HL-60 (cell line): ENCODE measurements around the gene JARID2.

Experiments used
- POLR2AphosphoS5 ChIP-seq: IDR thresholded peaks from 2 replicates; pipeline ENCODE4 v1.6.1; 2012; ENCODE audit warnings: low read depth
- TF ChIP-seq, protein P1 (sequence below): IDR thresholded peaks from one replicate; pipeline ENCODE4 v1.5.1; 2011; ENCODE audit warnings: low read length, control low read depth, inconsistent platforms; ENCODE audit not compliant: insufficient read depth
- TF ChIP-seq, protein P2 (sequence below): IDR thresholded peaks from 2 replicates; pipeline ENCODE4 v1.6.1; 2012; ENCODE audit warnings: low read depth; ENCODE audit not compliant: insufficient replicate concordance

DNA sequence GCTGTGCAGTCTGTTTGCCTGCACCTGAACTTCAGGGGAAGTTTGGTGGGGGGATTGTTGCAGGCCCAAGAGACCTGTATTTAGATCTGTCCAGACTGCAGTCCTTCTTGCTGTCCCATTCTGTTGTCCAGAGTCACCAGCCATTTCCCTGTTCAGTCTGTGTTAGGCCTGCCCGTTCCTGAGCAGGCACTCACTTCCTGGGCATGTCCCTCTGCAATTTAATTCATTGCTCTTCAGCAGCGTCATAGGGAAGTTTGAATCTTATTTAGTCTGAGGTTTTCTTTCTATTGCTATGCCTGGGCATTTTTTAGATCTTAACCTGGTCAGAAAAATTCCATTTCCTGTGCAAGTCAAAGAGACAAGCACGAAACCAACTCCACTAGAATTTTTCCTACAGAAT is 226.8 kb downstream of the JARID2 start:
- TF ChIP-seq, protein P1, sequence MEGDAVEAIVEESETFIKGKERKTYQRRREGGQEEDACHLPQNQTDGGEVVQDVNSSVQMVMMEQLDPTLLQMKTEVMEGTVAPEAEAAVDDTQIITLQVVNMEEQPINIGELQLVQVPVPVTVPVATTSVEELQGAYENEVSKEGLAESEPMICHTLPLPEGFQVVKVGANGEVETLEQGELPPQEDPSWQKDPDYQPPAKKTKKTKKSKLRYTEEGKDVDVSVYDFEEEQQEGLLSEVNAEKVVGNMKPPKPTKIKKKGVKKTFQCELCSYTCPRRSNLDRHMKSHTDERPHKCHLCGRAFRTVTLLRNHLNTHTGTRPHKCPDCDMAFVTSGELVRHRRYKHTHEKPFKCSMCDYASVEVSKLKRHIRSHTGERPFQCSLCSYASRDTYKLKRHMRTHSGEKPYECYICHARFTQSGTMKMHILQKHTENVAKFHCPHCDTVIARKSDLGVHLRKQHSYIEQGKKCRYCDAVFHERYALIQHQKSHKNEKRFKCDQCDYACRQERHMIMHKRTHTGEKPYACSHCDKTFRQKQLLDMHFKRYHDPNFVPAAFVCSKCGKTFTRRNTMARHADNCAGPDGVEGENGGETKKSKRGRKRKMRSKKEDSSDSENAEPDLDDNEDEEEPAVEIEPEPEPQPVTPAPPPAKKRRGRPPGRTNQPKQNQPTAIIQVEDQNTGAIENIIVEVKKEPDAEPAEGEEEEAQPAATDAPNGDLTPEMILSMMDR, result no peak
- TF ChIP-seq POLR2AphosphoS5, result no peak
- TF ChIP-seq, protein P2, sequence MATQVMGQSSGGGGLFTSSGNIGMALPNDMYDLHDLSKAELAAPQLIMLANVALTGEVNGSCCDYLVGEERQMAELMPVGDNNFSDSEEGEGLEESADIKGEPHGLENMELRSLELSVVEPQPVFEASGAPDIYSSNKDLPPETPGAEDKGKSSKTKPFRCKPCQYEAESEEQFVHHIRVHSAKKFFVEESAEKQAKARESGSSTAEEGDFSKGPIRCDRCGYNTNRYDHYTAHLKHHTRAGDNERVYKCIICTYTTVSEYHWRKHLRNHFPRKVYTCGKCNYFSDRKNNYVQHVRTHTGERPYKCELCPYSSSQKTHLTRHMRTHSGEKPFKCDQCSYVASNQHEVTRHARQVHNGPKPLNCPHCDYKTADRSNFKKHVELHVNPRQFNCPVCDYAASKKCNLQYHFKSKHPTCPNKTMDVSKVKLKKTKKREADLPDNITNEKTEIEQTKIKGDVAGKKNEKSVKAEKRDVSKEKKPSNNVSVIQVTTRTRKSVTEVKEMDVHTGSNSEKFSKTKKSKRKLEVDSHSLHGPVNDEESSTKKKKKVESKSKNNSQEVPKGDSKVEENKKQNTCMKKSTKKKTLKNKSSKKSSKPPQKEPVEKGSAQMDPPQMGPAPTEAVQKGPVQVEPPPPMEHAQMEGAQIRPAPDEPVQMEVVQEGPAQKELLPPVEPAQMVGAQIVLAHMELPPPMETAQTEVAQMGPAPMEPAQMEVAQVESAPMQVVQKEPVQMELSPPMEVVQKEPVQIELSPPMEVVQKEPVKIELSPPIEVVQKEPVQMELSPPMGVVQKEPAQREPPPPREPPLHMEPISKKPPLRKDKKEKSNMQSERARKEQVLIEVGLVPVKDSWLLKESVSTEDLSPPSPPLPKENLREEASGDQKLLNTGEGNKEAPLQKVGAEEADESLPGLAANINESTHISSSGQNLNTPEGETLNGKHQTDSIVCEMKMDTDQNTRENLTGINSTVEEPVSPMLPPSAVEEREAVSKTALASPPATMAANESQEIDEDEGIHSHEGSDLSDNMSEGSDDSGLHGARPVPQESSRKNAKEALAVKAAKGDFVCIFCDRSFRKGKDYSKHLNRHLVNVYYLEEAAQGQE, result no peak
